NCI-H526 treated with DMSO at 0.1 percent for 48 hours (cell line): ENCODE results near the gene COMP.

Experiments
- DNase-seq: peaks from one replicate; lab custom pipeline; 2025; lab: John Stamatoyannopoulos, UW

The COMP gene

GRCh38 chr19:18768997-18769891 is 21.9 kb downstream of the COMP start:
- DNase-seq, result no peak

- no peak for DNase-seq
These were observed 22.9 kb downstream of the COMP start for GRCh38 chr19:18768046-18768771.

GRCh38 chr19:18765224-18765623 is 25.9 kb downstream of the COMP start:
- DNase-seq, result no peak

DNA sequence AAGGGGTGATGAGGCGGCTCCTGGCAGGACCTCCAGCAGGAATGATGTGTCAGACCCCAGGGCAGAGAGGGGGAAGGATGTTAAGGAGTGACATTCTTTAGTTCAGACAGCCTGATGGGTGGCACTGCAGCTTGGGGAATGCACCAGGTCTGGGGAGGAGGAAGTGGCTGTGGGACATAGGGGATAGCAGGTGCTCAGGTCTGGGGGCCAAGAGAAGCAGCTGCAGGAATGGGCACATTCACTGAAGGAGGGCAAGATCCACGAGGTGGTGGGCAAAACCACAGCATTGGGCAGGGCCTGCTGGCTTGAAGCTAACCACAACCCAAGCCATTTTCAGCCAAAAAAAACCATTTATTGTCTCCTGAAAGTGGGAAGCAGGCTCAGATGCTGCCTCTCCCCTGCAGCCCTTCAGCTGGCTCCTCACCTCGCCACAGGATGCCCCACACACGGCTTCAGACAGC is 26.5 kb downstream of the COMP start:
- DNase-seq, result no peak

- DNase-seq, result no peak
These were observed 27.2 kb downstream of the COMP start for GRCh38 chr19:18763674-18764590.

- DNase-seq, result no peak
These were observed 28.7 kb downstream of the COMP start for GRCh38 chr19:18762125-18763023.

DNA sequence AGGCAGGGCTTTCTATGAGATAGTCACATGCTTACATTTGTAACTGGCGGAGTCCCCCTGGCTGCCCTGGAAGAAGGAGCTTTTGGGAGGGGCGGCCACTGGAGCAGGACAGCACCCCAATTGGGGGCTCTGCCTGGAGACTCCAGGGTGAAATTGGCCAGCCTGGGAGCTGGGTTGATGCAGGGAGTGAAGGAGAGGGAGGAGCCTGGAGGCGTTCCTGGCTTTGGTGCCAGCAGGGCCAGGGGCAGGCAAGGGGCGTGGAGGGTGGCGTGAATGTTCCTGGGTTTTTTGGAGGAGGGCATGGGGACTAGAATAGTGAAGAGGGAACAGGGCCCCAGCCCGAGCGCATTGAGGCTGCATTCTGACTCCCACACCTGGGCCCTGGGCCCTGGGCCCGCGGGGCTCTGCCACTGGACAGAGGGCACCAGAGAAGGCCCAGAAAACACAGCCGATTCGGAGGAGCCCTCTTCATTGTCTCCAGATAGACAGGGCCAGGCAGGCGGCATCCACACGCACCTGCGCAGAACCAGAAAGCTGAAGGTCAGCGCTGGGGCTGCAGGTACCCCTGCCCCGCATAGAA is 29.5 kb downstream of the COMP start:
- DNase-seq, result no peak

GRCh38 chr19:18760440-18761383 is 30.4 kb downstream of the COMP start:
- DNase-seq, result no peak

DNA sequence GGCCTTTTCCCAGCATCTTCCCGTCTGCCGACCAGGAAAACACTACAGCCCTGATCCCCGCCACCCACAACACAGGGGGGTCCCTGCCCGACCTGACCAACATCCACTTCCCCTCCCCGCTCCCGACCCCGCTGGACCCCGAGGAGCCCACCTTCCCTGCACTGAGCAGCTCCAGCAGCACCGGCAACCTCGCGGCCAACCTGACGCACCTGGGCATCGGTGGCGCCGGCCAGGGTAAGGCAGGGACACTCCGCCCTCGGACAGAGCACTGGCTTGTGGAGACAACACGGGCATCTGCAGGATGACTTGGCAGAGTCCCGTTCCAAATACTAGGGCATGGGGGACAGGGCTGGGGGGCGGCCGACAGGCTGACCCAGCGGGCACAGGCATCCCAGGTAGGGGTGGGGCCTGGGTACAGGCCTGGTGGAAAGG is 31.1 kb downstream of the COMP start:
- DNase-seq, result no peak

DNA sequence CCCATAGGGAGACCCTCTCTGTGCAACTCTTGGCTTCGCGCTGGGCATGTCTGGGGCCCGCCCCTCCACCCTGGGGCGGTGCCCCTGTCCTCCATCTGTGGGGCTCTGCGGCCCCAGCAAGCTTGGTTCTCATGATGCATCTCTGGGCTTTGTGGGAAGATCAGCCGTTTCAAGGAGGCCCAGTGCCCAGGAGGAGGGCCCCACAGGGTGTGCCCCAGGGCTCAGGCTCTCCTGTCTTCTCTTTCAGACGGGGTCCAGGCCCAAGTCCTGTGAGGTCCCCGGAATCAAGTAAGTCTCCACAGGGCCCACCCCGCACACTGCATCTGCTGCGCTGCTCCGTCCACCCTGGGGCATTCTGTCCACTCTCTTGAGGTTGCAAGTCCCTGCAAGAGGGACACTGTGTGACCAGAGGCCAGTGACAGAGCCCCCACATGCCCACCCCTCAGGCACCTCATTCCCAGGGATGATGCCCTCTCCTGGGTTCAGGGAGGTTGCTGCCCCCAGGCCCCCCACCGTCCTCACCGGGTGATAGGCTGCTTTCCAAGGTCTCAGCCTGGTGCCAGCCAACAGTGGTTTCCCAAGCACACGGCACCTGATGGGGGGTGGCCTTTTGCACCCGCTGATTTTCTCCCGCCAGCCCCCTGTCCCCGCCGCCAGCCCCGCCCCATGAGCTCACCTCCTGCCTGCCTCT is 31.7 kb downstream of the COMP start:
- no peak for DNase-seq

GRCh38 chr19:18756896-18757295 is 34.2 kb downstream of the COMP start:
- DNase-seq, result no peak

DNA sequence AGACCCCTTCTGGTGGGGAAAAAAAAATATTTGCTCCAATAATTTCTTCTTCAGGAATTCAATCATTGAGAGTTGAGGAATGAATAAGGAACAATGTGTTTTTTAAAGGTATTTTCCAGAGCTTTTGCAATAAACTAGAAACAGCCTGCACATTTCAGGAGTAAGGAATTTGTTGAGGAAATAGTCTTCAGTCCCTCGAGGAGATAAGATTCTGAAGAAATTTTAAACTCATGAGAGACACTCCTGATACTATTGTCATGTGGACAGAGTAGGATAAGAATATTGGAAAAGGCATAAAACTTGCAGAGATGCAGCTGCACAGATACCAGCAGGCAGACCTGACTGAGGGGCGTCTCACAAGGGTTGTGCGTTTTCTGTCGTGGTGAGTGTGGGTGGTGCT is 36.6 kb downstream of the COMP start:
- no peak for DNase-seq

DNA sequence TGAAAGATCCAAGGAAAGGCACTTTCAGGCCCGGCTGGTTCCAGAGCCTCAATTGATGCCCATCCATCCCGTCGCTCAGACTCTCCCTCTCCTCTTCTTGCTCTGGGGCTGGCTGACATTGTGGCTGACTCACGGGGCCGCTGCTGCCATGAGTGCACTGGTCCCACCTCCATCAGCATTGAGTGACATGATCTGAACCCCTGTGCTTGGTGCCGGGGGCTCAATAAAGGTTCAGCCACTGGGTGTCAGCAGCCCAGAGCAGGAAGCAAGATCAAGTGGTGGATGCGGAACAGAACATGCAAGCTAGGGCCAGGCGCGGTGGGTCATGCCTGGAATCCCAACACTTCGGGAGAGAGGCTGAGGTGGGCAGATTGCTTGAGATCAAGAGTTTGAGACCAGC is 39.5 kb downstream of the COMP start:
- no peak for DNase-seq

GRCh38 chr19:18750295-18750970 is 40.7 kb downstream of the COMP start:
- DNase-seq, result no peak

DNA sequence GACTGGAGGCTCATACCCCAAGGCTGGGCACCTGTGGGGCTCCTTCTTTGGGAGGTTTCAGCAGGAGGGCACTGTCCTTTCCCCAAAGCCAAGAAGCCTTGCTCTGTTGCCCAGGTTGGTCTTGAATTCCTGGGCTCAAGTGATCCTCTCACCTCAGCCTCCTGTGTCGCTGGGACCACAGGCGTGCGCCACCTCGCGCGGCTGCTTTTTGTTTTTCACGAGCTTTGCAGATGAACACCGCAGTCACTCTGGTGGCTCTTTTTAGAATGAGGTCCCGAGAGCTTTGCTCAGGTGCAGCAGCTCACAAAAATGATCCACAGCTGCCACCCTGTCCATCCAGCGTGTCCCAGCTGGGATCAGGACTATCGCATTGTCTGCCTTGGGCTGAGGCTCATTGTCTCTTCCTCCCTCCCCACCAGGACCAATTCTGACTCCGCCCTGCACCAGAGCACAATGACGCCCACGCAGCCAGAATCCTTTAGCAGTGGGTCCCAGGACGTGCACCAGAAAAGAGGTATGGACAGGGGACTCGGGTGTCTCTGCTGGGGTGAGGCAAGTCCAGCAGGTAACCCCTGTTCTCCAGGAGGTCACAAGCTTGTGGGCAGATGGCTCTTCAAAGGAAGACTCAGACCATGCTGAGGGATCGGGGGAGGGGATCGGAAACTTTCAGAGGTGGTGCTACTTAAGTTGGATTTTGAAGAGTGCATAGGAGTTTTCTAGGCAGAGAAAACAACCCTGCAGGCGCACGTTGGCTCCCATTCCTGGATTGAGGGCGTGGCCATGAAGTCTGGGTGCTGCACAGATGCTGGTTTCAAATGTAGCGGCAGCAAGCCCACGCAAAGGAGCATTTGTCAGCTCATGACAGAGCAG is 41.5 kb downstream of the COMP start:
- DNase-seq, result no peak

DNA sequence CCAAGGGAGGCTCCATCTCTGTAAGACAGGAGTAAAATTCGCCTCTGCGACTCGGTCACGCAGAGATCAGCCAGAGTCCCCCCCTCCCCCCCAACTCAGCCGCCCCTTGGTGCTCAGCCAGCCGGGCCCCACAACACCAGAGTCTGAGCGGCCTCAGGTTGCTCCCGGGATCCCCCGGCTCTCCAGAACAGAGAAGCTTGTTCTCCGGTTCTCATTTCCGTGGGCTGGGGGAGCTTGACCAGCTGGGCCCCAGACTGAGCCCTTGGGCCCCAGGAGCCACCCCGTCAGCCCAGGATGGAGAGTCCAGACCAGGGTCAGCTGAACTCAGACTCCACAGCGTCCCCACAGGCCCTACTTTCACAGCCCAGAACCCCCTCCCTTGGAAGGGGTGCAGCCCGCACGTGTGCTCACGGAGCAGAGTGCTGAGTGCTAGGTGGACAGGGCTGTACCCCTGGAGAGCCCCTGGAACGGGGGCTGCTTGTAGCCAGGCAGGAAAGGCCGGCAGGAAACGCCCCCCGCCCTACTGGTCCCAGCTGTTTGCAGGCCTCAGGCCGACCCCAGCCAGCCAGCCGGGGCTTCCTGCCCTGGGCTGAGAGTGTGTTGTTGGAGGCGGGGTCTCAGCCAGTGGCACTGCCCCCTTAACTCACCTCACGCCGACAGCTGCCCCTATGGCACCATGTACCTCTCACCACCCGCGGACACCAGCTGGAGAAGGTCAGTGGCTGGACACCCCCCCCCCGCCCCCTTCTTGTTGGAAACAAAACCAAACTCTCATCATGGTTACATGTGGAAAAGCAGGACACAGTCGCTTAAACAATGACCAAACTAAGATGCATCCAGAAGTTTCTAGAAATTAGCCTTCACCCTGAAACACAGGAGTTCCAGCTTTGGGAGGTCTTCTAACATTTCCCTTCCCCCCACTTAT is 44.4 kb downstream of the COMP start:
- DNase-seq, result no peak
